ENCODE measurements around the gene RAD9A.

DNA sequence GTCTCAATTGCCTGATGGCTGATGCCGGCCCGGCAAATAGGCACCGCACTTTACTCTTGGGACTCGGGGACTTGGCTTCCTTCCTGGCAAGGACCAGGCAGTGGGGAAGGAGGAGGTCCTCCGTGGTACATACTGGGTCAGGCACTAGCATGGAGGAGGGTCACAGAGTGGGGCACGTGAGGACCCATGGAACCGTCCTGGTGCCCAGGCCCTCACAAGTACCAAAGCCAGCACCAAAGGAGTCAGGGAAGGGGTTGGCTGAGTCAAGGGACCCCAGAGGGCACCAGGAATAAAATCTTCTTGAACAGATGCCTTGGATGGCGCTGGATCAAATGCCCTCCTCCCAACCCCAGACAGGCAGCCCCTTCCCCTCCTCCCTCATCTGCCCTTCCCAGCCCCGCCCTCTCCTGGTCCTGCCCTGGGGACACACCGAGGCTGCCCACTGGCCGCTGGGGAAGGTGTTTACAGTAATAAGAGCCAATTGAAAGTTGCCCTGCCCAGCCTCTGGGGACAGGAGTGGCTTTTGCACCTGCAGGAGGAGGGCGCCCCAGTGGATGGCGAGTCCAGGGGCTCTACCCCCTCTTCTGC is 18.1 kb downstream of the RAD9A start:
- TF ChIP-seq, protein P1, sequence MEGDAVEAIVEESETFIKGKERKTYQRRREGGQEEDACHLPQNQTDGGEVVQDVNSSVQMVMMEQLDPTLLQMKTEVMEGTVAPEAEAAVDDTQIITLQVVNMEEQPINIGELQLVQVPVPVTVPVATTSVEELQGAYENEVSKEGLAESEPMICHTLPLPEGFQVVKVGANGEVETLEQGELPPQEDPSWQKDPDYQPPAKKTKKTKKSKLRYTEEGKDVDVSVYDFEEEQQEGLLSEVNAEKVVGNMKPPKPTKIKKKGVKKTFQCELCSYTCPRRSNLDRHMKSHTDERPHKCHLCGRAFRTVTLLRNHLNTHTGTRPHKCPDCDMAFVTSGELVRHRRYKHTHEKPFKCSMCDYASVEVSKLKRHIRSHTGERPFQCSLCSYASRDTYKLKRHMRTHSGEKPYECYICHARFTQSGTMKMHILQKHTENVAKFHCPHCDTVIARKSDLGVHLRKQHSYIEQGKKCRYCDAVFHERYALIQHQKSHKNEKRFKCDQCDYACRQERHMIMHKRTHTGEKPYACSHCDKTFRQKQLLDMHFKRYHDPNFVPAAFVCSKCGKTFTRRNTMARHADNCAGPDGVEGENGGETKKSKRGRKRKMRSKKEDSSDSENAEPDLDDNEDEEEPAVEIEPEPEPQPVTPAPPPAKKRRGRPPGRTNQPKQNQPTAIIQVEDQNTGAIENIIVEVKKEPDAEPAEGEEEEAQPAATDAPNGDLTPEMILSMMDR (tag by site-specific recombination; IDR thresholded peaks at IDR 0.05): no peak
- no peak for TF ChIP-seq ZNF768 (tag by site-specific recombination; IDR thresholded peaks at IDR 0.05)

All from HEK293 (cell line).